Measurements from ENCODE around the gene TBC1D5. TPM values are rescaled to one million over a fixed set of nuclear protein-coding genes. Genes with fewer than 3 reads are reported as not detected.

Gene TBC1D5
- total RNA-seq, 1 experiment from 2014 or later: 26.1 TPM

- TF ChIP-seq ZNF532 (CRISPR knock-in tag; IDR thresholded peaks at IDR 0.05; ENCODE audit: borderline replicate concordance) (no peak), TCF7 (CRISPR knock-in tag; IDR thresholded peaks at IDR 0.05; ENCODE audit: low read depth) (no peak), ZNF671 (CRISPR knock-in tag; IDR thresholded peaks at IDR 0.05) (no peak), FOXJ3 (CRISPR knock-in tag; IDR thresholded peaks at IDR 0.05; ENCODE audit: borderline replicate concordance) (no peak), NR1H2 (CRISPR knock-in tag; IDR thresholded peaks at IDR 0.05) (no peak), SP1 (CRISPR knock-in tag; conservative IDR thresholded peaks at IDR 0.05) (no peak), ATF6 (CRISPR knock-in tag; IDR thresholded peaks at IDR 0.05) (no peak), JAZF1 (CRISPR knock-in tag; IDR thresholded peaks at IDR 0.05) (no peak), ATF3 (CRISPR knock-in tag; conservative IDR thresholded peaks at IDR 0.05) (no peak), ETV6 (CRISPR knock-in tag; IDR thresholded peaks at IDR 0.05) (no peak), TP53 (CRISPR knock-in tag; IDR thresholded peaks at IDR 0.05) (no peak)
- TF ChIP-seq, protein P1, sequence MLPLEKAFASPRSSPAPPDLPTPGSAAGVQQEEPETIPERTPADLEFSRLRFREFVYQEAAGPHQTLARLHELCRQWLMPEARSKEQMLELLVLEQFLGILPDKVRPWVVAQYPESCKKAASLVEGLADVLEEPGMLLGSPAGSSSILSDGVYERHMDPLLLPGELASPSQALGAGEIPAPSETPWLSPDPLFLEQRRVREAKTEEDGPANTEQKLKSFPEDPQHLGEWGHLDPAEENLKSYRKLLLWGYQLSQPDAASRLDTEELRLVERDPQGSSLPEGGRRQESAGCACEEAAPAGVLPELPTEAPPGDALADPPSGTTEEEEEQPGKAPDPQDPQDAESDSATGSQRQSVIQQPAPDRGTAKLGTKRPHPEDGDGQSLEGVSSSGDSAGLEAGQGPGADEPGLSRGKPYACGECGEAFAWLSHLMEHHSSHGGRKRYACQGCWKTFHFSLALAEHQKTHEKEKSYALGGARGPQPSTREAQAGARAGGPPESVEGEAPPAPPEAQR (CRISPR knock-in tag; IDR thresholded peaks at IDR 0.05): no peak
- TF ChIP-seq, protein P2, sequence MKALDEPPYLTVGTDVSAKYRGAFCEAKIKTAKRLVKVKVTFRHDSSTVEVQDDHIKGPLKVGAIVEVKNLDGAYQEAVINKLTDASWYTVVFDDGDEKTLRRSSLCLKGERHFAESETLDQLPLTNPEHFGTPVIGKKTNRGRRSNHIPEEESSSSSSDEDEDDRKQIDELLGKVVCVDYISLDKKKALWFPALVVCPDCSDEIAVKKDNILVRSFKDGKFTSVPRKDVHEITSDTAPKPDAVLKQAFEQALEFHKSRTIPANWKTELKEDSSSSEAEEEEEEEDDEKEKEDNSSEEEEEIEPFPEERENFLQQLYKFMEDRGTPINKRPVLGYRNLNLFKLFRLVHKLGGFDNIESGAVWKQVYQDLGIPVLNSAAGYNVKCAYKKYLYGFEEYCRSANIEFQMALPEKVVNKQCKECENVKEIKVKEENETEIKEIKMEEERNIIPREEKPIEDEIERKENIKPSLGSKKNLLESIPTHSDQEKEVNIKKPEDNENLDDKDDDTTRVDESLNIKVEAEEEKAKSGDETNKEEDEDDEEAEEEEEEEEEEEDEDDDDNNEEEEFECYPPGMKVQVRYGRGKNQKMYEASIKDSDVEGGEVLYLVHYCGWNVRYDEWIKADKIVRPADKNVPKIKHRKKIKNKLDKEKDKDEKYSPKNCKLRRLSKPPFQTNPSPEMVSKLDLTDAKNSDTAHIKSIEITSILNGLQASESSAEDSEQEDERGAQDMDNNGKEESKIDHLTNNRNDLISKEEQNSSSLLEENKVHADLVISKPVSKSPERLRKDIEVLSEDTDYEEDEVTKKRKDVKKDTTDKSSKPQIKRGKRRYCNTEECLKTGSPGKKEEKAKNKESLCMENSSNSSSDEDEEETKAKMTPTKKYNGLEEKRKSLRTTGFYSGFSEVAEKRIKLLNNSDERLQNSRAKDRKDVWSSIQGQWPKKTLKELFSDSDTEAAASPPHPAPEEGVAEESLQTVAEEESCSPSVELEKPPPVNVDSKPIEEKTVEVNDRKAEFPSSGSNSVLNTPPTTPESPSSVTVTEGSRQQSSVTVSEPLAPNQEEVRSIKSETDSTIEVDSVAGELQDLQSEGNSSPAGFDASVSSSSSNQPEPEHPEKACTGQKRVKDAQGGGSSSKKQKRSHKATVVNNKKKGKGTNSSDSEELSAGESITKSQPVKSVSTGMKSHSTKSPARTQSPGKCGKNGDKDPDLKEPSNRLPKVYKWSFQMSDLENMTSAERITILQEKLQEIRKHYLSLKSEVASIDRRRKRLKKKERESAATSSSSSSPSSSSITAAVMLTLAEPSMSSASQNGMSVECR (CRISPR knock-in tag; IDR thresholded peaks at IDR 0.05; ENCODE audit: borderline replicate concordance): no peak
Measured at GRCh38 chr3:17190353-17191078, 551.9 kb downstream of the TBC1D5 start (continued).

DNA sequence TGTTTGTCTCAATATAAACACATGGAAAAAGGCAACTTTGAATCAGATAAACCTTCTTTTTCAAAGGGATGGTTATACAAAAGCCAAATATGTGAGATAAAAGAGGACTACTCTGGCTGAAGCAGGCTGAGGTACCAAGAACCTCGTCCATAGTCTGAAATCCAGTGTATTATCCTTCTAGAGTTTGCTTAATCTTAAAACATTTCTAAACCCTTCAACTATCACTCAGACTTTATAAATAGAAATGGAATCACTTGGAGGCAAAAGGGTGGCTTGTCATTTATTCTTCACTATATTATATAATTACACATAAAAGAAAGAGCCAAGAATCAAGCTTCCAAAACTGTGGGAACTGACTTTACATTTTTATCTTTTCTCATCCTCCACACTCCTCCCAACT is 554.1 kb downstream of the TBC1D5 start:
- H3K27me3 Mint-ChIP-seq (ENCODE audit: low read depth): no peaks in the 10 kb centered on the region
- H3K27ac Mint-ChIP-seq: no peak overlapping the region
- H3K9me3 Mint-ChIP-seq: no peaks in the 10 kb centered on the region
- CTCF ChIA-PET: no interaction called here
- H3K36me3 Mint-ChIP-seq: no peaks in the 10 kb centered on the region
- H3K4me1 Mint-ChIP-seq: peaks cover 26% of the 10 kb centered on the region
- H3K4me3 Mint-ChIP-seq: no peak overlapping the region
- POLR2A ChIA-PET: no interaction called here
- ATAC-seq (no peak), DNase-seq (ENCODE audit: low spot score) (no peak)
- TF ChIP-seq, protein P1 (CRISPR knock-in tag; IDR thresholded peaks at IDR 0.05): no peak
- TF ChIP-seq E2F1 (CRISPR knock-in tag; IDR thresholded peaks at IDR 0.05) (no peak), JUN (CRISPR knock-in tag; IDR thresholded peaks at IDR 0.05) (no peak), ZNF138 (CRISPR knock-in tag; conservative IDR thresholded peaks at IDR 0.05) (no peak), SMAD4 (CRISPR knock-in tag; IDR thresholded peaks at IDR 0.05) (no peak), MAX (CRISPR knock-in tag; IDR thresholded peaks at IDR 0.05) (no peak), NFYB (CRISPR knock-in tag; conservative IDR thresholded peaks at IDR 0.05; ENCODE audit: low read depth) (no peak)

Data from WTC11 (cell line).